HG02938 (cell line): Measurements from ENCODE around the gene CHCHD5.
"Not testable (repeated sequence)": the region's sequence is repeated elsewhere in the genome, so short reads cannot be mapped to it uniquely, and the experiment has no call there.

Source experiments
- ATAC-seq: cut with Tn5 transposase; IDR thresholded peaks from one replicate; pipeline ENCODE4 v1.9.1; 2021; ENCODE audit warnings: mild to moderate bottlenecking, moderate library complexity; ENCODE audit not compliant: unreplicated experiment

Gene CHCHD5

GRCh38 chr2:112585873-112586464 is 1.6 kb downstream of the CHCHD5 start:
- no peak for ATAC-seq

GRCh38 chr2:112588611-112589045 is 4.2 kb downstream of the CHCHD5 start:
- ATAC-seq = no peak

DNA sequence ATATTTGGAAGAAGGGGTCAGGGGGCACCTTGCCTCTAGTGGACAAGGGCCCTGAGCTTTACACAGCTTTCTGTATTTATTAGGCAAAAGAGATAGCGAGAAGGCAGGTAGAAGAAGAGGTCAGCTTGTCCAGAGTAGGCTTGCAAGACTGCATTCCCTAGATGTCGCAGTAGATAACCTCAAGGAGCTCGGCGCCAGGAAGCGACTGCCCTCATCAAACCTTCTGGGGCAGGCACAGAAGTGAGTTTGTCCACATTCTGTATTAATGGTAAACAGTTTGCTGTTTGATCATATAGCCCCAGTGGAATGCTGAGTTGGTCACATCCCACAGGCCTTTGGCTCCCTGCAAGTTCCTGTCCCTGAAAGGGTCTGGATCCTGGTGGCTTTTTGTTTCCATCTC is 7.0 kb downstream of the CHCHD5 start:
- ATAC-seq = no peak

GRCh38 chr2:112593736-112594135 is 9.3 kb downstream of the CHCHD5 start:
- no peak for ATAC-seq

- ATAC-seq = no peak
These were observed 13.3 kb downstream of the CHCHD5 start for GRCh38 chr2:112597537-112598322.

- ATAC-seq = no peak
These were observed 16.2 kb downstream of the CHCHD5 start for GRCh38 chr2:112600634-112601033.

GRCh38 chr2:112601754-112602153 is 17.3 kb downstream of the CHCHD5 start:
- ATAC-seq = no peak

- ATAC-seq = no peak
These were observed 18.5 kb downstream of the CHCHD5 start for GRCh38 chr2:112602917-112603316.

- no peak for ATAC-seq
These were observed 19.3 kb downstream of the CHCHD5 start for GRCh38 chr2:112603731-112604130.

GRCh38 chr2:112604952-112605351 is 20.5 kb downstream of the CHCHD5 start:
- ATAC-seq = no peak

- ATAC-seq = no peak
These were observed 21.5 kb downstream of the CHCHD5 start for GRCh38 chr2:112605926-112606325.

GRCh38 chr2:112606547-112606946 is 22.1 kb downstream of the CHCHD5 start:
- ATAC-seq = no peak

GRCh38 chr2:112607680-112608438 is 23.4 kb downstream of the CHCHD5 start:
- ATAC-seq = no peak

GRCh38 chr2:112609320-112609719 is 24.9 kb downstream of the CHCHD5 start:
- ATAC-seq = not testable (repeated sequence)

DNA sequence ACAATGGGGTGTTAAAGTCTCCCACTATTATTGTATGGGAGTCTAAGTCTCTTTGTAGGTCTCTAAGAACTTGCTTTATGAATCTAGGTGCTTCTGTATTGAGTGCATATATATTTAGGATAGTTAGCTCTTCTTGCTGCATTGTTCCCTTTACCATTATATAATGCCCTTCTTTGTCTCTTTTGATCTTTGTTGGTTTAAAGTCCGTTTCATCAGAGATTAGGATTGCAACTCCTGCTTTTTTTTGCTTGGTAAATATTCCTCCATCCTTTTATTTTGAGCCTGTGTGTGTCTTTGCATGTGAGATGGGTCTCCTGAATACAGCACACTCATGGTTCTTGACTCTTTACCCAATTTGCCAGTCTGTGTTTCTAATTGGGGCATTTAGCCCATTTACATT is 27.9 kb downstream of the CHCHD5 start:
- ATAC-seq = not testable (repeated sequence)

DNA sequence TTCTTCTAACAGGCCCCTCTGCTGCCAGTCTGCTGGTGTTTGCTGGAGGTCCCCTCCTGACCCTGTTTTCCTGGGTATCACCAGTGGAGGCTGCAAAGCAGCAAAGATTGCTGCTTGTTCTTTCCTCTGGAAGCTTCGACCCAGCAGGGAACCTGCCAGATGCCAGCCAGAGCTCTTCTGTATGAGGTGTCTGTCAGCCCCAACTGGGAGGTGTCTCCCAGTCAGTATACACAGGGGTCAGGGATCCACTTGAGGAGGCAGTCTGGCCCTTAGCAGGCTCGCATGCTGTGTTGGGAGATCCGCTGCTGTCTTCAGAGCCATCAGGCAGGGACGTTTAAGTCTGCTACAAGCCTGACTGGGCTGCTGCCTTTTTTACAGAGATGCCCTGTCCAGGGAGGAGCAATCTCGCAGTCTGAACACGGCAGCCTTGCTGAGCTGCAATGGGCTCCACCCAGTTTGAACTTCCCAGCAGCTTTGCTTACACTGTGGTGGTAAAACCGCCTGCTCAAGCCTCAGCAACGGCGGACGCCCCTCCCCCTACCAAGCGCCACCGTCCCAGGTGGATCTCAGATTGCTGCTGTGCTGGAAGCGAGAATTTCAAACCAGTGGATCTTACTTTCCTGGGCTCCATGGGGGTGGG is 29.9 kb downstream of the CHCHD5 start:
- no peak for ATAC-seq

DNA sequence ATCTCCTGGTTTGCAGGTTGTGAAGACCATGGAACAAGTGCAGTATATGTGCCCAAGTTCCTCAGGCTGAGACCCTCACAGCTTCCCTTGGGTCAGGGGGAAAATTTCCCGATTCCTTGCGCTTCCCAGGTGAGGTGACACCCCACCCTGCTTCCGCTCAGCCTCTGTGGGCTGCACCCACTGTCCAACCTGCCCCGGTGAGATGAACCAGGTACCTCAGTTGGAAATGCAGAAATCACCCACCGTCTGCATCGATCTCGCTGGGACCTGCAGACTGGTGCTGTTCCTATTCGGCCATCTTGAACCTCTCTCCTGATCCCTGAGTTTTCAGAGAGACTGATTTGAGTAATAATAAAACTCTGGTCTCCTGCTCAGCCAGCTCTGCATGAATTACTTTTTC is 30.6 kb downstream of the CHCHD5 start:
- no peak for ATAC-seq

DNA sequence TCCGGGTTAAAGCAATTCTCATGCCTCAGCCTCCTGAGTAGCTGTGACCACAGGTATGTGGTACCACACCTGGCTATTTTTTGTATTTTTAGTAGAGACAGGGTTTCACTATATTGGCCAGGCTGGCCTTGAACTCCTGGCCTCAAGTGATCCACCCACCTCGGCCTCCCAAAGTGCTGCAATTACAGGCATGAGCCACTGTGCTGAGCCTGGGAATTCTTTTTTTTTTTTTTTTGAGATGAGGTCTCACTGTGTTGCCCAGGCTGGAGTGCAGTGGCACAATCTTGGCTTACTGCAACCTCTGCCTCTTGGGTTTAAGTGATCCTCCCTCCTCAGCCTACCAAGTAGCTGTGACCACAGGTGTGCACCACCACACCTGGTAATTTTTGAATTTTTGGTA is 31.4 kb downstream of the CHCHD5 start:
- ATAC-seq = not testable (repeated sequence)

- ATAC-seq = no peak
These were observed 34.0 kb downstream of the CHCHD5 start for GRCh38 chr2:112618383-112618782.

DNA sequence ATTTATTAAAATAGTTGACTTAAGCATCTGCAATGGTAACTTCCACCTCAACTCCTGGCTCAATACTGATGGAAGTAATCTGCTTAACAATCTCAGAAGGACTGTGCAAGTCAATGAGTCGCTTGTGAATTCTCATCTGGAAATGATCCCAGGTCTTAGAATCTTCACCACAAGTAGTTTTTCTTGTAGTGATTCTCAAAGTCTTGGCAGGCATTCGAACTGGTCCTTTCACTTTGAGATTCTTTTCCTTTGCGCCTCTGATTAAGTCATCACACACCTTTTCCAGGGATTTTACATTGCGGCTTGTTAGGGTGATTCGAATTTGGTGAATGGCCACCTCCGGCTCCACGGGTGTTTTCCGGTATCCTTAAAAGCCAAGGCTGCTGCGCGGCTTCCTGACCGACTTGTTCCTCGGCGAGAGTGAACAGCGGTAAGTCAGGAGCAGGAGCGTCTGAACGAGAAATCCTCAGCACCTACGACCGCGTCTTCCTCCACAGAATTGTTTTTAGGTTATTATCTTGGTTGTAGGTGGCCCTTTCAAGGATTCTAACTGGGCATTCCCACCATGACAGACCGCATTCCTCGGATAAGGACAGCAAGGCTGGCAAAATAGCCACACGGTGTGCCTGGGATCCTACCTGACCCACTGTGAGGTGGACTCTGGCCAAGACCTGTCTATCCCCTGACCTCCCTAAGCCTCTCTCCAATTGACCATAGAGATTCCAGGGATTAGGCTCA is 37.5 kb downstream of the CHCHD5 start:
- no peak for ATAC-seq

DNA sequence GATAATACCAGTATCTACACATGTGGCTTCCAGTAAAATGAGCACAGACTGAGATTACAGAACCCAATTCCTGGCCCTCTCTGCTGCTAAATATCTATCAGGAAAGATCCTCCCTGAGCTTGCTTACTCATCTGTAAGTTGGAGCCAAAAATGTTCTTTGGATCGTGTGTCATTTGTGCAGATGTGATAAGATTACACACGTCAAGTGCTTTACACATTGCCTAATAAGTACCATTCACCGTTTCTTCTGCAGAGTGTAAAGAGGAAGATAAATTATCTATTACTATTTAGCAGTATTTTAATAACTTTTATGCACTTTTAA is 38.1 kb downstream of the CHCHD5 start:
- ATAC-seq = no peak
